Kidney (tissue), 14 donors: ENCODE results near the gene TCF7. TPM values are rescaled to one million over a fixed set of nuclear protein-coding genes. Genes with fewer than 3 reads are reported as not detected.

Source experiments
- DNase-seq, 5 donors: peaks; one replicate each; pipeline ENCODE4 v3.0.0-alpha.2; 2013 to 2020
- FAIRE-seq: peaks from 2 replicates; lab custom pipeline; 2012; peaks lifted over from hg19 to GRCh38; lab: Jason Lieb, UNC
- H3K27ac ChIP-seq, 2 donors: one replicate each; pipeline ENCODE4 v1.7.0; 2013; ENCODE audit warnings: low read depth in 2 of 2, low read length in 2 of 2, inconsistent platforms in 1 of 2
- H3K27me3 ChIP-seq: one replicate; pipeline ENCODE4 v1.7.1; 2013; ENCODE audit warnings: low read length, inconsistent platforms; ENCODE audit not compliant: control insufficient read depth, insufficient read depth
- H3K36me3 ChIP-seq, 3 donors: one replicate each; pipeline versions ENCODE4 v1.7.0 to v1.7.1; 2013; ENCODE audit warnings: low read length in 3 of 3, control low read depth in 1 of 3, inconsistent platforms in 1 of 3; ENCODE audit not compliant: insufficient read depth in 3 of 3, control insufficient read depth in 2 of 3
- H3K4me1 ChIP-seq, 3 donors: one replicate each; pipeline versions ENCODE4 v1.7.0 to v1.7.1; 2013; ENCODE audit warnings: low read length in 3 of 3, inconsistent platforms in 1 of 3, low read depth in 1 of 3; ENCODE audit not compliant: control insufficient read depth in 2 of 3, insufficient read depth in 2 of 3
- H3K4me3 ChIP-seq, 3 donors: one replicate each; pipeline versions ENCODE4 v1.7.0 to v1.8.1; 2013; ENCODE audit warnings: low read length in 3 of 3, control low read depth in 1 of 3, inconsistent platforms in 1 of 3
- H3K9ac ChIP-seq, 3 donors: one replicate each; pipeline versions ENCODE4 v1.7.0 to v1.7.1; 2013; ENCODE audit warnings: low read length in 3 of 3, control low read depth in 1 of 3, inconsistent platforms in 1 of 3
- H3K9me3 ChIP-seq, 3 donors: one replicate each; pipeline versions ENCODE4 v1.7.0 to v1.7.1; 2013; ENCODE audit warnings: low read length in 3 of 3, control low read depth in 1 of 3, inconsistent platforms in 1 of 3; ENCODE audit not compliant: control insufficient read depth in 2 of 3, insufficient read depth in 1 of 3
- CTCF ChIP-seq: IDR thresholded peaks from 3 replicates; pipeline ENCODE4 v1.5.1; 2012; ENCODE audit warnings: mild to moderate bottlenecking, moderate library complexity, borderline replicate concordance; ENCODE audit not compliant: insufficient read depth; ENCODE audit errors: extremely low read depth
- intact Hi-C: fragments of 100-400 bp; cut with DNase I; formaldehyde crosslinking; loops from one replicate; pipeline ENCODE4 v1.11.1; 2022
- polyA plus RNA-seq: library from polyadenylated mRNA; stranded (reverse); fragments of 350-450 nt; fragmentation: Illumina TruSeq; extraction: RNeasy Lipid Tissue Mini Kit (QIAGEN cat#74804); gene quantifications from one replicate; pipeline ENCODE4 v1.2.3, GENCODE V29; 2014; ENCODE audit warnings: low read depth, low replicate concordance; ENCODE audit not compliant: insufficient read depth
- total RNA-seq: library from RNA; stranded (reverse); fragmentation: NEBNext Ultra II Directional; extraction: Animal tissue kit (Norgen Biotek cat#: 25700); gene quantifications from one replicate; pipeline ENCODE4 v1.2.1, GENCODE V29; 2021
- donor health status: control.
- donor health status: control.
- donor health status: control.
- donor health status: control.
- donor health status: control.
- donor health status: DM: yes; HTN: yes; CAD: no.
- donor health status: Normal renal cell carcinoma (clear cell type).

Gene TCF7
- total and polyA plus RNA-seq, 2 donors from 2014 or later = 1.2 to 15.6 TPM

GRCh38 chr5:134195666-134196065, 81.2 kb downstream of the TCF7 start:
- intact Hi-C loops = no loop called here

More at GRCh38 chr5:134195666-134196065, 81.2 kb downstream of the TCF7 start:
- Histone ChIP-seq H3K9ac (no peak overlapping the region), H3K27ac (no peak overlapping the region), H3K27me3 (no peaks in the 10 kb centered on the region), H3K9me3 (no peaks in the 10 kb centered on the region), H3K36me3 (peaks cover 10 to 36% (median 24%) of the 10 kb centered on the region in 3 donors), H3K4me3 (no peak overlapping the region), H3K4me1 (no peaks in the 10 kb centered on the region)
- FAIRE-seq (no peak), DNase-seq (no peak)
- TF ChIP-seq CTCF = no peak

Other genes starting within 250 kb of the TCF7 start
- gene C5orf15, start 146.1 kb upstream of the TCF7 start, total RNA-seq = 43.9 TPM
- gene C5orf15, start 146.1 kb upstream of the TCF7 start, polyA plus RNA-seq = 54.4 TPM
- 148 TPM for gene VDAC1, start 109.7 kb upstream of the TCF7 start, total RNA-seq
- 285 TPM for gene VDAC1, start 109.7 kb upstream of the TCF7 start, polyA plus RNA-seq
- gene SKP1, start 62.3 kb downstream of the TCF7 start, total RNA-seq = 380 TPM
- gene SKP1, start 62.3 kb downstream of the TCF7 start, polyA plus RNA-seq = 848 TPM
- 121 TPM for gene PPP2CA, start 111.4 kb downstream of the TCF7 start, total RNA-seq
- gene PPP2CA, start 111.4 kb downstream of the TCF7 start, polyA plus RNA-seq = 94.8 TPM